Natural killer cell (primary cell): Measurements from ENCODE around the gene ADAMTS14. TPM values are rescaled to one million over a fixed set of nuclear protein-coding genes. Genes with fewer than 3 reads are reported as not detected.

Source experiments
- ATAC-seq, 3 donors: fragments of 150-1000 bp in 2 of 3; fragments of 200-7000 bp in 1 of 3; cut with Tn5 transposase; 1 replicate in 1 of 3; 2 replicates in 2 of 3; pipeline ENCODE4 v1.10.0; 2021; ENCODE audit warnings: mild to moderate bottlenecking in 2 of 3, moderate library complexity in 2 of 3
- DNase-seq, 2 donors: peaks; one replicate each; pipeline versions ENCODE4 v3.0.0 to v3.0.0-alpha.2; 2013 to 2021; ENCODE audit warnings: mixed read lengths in 1 of 2
- H3K27ac ChIP-seq: one replicate; pipeline ENCODE4 v1.5.1; 2013; ENCODE audit warnings: mild to moderate bottlenecking, low read length
- H3K27me3 ChIP-seq: one replicate; pipeline ENCODE4 v1.6.1; 2013; ENCODE audit warnings: low read length; ENCODE audit not compliant: control insufficient read depth, insufficient read depth
- H3K36me3 ChIP-seq: one replicate; pipeline ENCODE4 v1.6.1; 2013; ENCODE audit warnings: low read length; ENCODE audit not compliant: control insufficient read depth, insufficient read depth
- H3K4me1 ChIP-seq: one replicate; pipeline ENCODE4 v1.6.1; 2013; ENCODE audit warnings: low read length; ENCODE audit not compliant: control insufficient read depth, insufficient read depth
- H3K4me3 ChIP-seq: one replicate; pipeline ENCODE4 v1.5.1; 2013; ENCODE audit warnings: low read length
- H3K9me3 ChIP-seq: one replicate; pipeline ENCODE4 v1.6.1; 2013; ENCODE audit warnings: low read length; ENCODE audit not compliant: control insufficient read depth, insufficient read depth
- H3K27ac Mint-ChIP-seq, 2 donors: one replicate each; pipeline ENCODE4 v1.8.0; 2022; ENCODE audit warnings: mild to moderate bottlenecking in 2 of 2, mixed read lengths in 2 of 2, moderate library complexity in 1 of 2
- H3K27me3 Mint-ChIP-seq, 2 donors: one replicate each; pipeline ENCODE4 v1.8.0; 2022; ENCODE audit warnings: low read depth in 2 of 2, mixed read lengths in 2 of 2
- H3K36me3 Mint-ChIP-seq: one replicate; pipeline ENCODE4 v1.8.0; 2022; ENCODE audit warnings: mixed read lengths
- H3K4me1 Mint-ChIP-seq, 2 donors: one replicate each; pipeline ENCODE4 v1.8.0; 2022; ENCODE audit warnings: mixed read lengths in 2 of 2
- H3K4me3 Mint-ChIP-seq: one replicate; pipeline ENCODE4 v1.8.0; 2022; ENCODE audit warnings: mild to moderate bottlenecking, moderate library complexity, mixed read lengths
- H3K9me3 Mint-ChIP-seq, 2 donors: one replicate each; pipeline ENCODE4 v1.8.0; 2022; ENCODE audit warnings: mixed read lengths in 2 of 2
- WGBS: methylation state at CpG from one replicate; pipeline ENCODE4 v1.1.7; 2013; ENCODE audit warnings: missing lambda C conversion rate; ENCODE audit not compliant: insufficient coverage; 5-methylcytosine and 5-hydroxymethylcytosine counted together
- intact Hi-C: fragments of 100-400 bp; cut with micrococcal nuclease; formaldehyde crosslinking; loops from one replicate; pipeline ENCODE4 v1.14.2; 2022
- total RNA-seq, 4 donors: library from RNA; stranded (reverse); fragments of 120-200 nt in 1 of 4; gene quantifications; one replicate each; pipeline versions ENCODE4 v1.2.3 to v1.2.4, GENCODE V29; 2013 to 2022
- TF ChIP-seq, protein P1 (sequence below): fragments of 200-600 bp; IDR thresholded peaks from one replicate; pipeline ENCODE4 v1.8.0; 2022; ENCODE audit warnings: antibody characterized with exemption

Gene ADAMTS14
- total RNA-seq, 3 donors from 2014 or later (not counting 1 experiment from before 2014, with no cell fraction given): 0.70 to 1.5 (median 1.1) TPM

DNA sequence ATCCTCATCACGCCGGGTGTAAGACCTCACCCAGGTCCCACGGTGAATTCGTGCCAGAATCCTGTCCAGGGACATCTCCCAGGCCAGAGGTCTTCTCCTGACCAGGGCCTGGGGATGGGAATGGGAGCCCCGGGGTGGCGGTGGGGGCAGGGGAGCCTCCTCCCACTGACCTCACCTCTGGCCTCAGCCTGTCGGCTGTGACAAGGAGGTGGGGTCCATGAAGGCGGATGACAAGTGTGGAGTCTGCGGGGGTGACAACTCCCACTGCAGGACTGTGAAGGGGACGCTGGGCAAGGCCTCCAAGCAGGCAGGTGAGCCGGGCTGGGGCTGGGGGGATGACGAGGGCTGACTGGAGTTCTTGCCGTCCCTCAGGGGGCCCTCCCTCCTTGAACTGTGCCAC, 71.6 kb downstream of the ADAMTS14 start:
- Histone ChIP-seq H3K27me3 (no peaks in the 10 kb centered on the region), H3K4me1 (peaks cover 10% of the 10 kb centered on the region), H3K27ac (no peak overlapping the region), H3K4me3 (no peak overlapping the region), H3K9me3 (no peaks in the 10 kb centered on the region), H3K36me3 (no peaks in the 10 kb centered on the region)
- Mint-ChIP-seq H3K4me1 (peaks cover 0 to 19% of the 10 kb centered on the region in 2 donors), H3K27me3 (no peaks in the 10 kb centered on the region), H3K27ac (no peak overlapping the region), H3K36me3 (no peaks in the 10 kb centered on the region), H3K4me3 (no peak overlapping the region), H3K9me3 (no peaks in the 10 kb centered on the region)
- DNase-seq (no peak), ATAC-seq (no peak)
- WGBS: 96% methylated on average over 13 of the region's 13 CpGs
- TF ChIP-seq, protein P1, sequence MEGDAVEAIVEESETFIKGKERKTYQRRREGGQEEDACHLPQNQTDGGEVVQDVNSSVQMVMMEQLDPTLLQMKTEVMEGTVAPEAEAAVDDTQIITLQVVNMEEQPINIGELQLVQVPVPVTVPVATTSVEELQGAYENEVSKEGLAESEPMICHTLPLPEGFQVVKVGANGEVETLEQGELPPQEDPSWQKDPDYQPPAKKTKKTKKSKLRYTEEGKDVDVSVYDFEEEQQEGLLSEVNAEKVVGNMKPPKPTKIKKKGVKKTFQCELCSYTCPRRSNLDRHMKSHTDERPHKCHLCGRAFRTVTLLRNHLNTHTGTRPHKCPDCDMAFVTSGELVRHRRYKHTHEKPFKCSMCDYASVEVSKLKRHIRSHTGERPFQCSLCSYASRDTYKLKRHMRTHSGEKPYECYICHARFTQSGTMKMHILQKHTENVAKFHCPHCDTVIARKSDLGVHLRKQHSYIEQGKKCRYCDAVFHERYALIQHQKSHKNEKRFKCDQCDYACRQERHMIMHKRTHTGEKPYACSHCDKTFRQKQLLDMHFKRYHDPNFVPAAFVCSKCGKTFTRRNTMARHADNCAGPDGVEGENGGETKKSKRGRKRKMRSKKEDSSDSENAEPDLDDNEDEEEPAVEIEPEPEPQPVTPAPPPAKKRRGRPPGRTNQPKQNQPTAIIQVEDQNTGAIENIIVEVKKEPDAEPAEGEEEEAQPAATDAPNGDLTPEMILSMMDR: no peak
- intact Hi-C loops: no loop called here

DNA sequence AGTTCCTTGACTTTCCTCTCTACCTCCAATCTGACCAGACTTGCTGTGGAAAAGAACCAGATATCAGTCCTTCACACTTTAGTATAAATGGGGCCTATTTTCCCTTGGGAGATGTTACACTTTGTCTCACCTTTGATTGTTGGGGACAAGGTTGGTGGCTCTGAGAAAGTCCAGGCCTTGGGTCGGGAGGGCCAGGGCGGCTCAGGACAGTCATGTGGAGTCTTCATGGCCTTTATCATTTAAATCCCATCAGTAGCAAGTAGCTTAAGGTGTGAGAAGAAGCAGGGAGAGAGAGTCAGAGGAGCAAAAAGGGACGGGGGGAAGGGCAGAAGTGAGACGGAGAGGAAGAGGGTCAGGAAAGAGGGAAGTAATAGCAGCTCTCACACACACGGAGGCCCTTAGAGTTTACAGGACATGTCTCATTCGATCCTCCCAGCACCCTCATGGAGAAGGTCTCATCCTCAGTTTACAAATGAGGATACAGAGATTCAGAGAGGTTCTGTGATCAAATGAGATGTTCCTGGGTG, 72.4 kb downstream of the ADAMTS14 start:
- no peaks in the 10 kb centered on the region for H3K9me3 Mint-ChIP-seq
- Histone ChIP-seq H3K4me1 (peaks cover 10% of the 10 kb centered on the region), H3K36me3 (no peaks in the 10 kb centered on the region), H3K27me3 (no peaks in the 10 kb centered on the region), H3K27ac (no peak overlapping the region), H3K9me3 (no peaks in the 10 kb centered on the region), H3K4me3 (no peak overlapping the region)
- H3K27ac Mint-ChIP-seq: no peak overlapping the region
- intact Hi-C loops: no loop called here
- DNase-seq: no peak
- peaks cover 0 to 19% of the 10 kb centered on the region in 2 donors for H3K4me1 Mint-ChIP-seq
- 80% methylated on average over 5 of the region's 6 CpGs for WGBS
- H3K36me3 Mint-ChIP-seq: no peaks in the 10 kb centered on the region
- ATAC-seq: no peak
- no peak overlapping the region for H3K4me3 Mint-ChIP-seq
- TF ChIP-seq, protein P1: no peak
- no peaks in the 10 kb centered on the region for H3K27me3 Mint-ChIP-seq

DNA sequence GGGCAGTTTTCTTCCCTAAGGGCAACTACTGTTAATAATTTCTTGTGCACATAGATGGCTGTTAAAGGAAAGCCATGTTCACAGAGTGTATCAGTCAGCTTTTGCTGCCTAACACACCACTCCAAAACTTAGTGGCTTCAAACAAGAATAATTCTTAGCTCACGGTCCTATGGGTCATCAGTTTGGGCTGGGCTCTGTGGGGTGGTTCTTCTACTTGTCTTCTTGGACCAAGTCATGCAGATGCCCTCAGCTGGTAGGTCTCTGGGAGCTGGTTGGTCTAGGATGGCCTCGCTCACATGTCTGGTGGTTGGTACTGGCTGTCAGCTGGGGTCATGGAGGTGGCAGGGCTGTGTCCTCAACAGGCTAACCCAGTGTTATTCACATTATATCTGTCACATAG, 73.2 kb downstream of the ADAMTS14 start:
- TF ChIP-seq, protein P1: no peak
- Histone ChIP-seq H3K4me3 (no peak overlapping the region), H3K9me3 (no peaks in the 10 kb centered on the region), H3K36me3 (no peaks in the 10 kb centered on the region), H3K4me1 (peaks cover 10% of the 10 kb centered on the region), H3K27ac (no peak overlapping the region), H3K27me3 (no peaks in the 10 kb centered on the region)
- H3K4me1 Mint-ChIP-seq: peaks cover 0 to 19% of the 10 kb centered on the region in 2 donors
- ATAC-seq (no peak), DNase-seq (no peak)
- no peak overlapping the region for H3K27ac Mint-ChIP-seq
- no peaks in the 10 kb centered on the region for H3K27me3 Mint-ChIP-seq
- no peak overlapping the region for H3K4me3 Mint-ChIP-seq
- WGBS: 93% methylated on average over 2 of the region's 2 CpGs
- H3K9me3 Mint-ChIP-seq: no peaks in the 10 kb centered on the region
- intact Hi-C loops: no loop called here
- no peaks in the 10 kb centered on the region for H3K36me3 Mint-ChIP-seq
